ENCODE measurements around the gene PARD3.

Gene PARD3

GRCh38 chr10:34335960-34336690 is 479.0 kb downstream of the PARD3 start:
- no peaks in the 10 kb centered on the region for H3K36me3 Mint-ChIP-seq
- no peaks in the 10 kb centered on the region for H3K9me3 Mint-ChIP-seq (ENCODE audit: low read depth)
- no peak overlapping the region for H3K4me3 Mint-ChIP-seq
- peaks cover 4% of the 10 kb centered on the region for H3K4me1 Mint-ChIP-seq (ENCODE audit: low read depth)
- H3K27me3 Mint-ChIP-seq = no peaks in the 10 kb centered on the region
- no peak overlapping the region for H3K27ac Mint-ChIP-seq

GRCh38 chr10:34334908-34335307 is 480.2 kb downstream of the PARD3 start:
- no peak overlapping the region for H3K27ac Mint-ChIP-seq
- H3K27me3 Mint-ChIP-seq = no peaks in the 10 kb centered on the region
- no peaks in the 10 kb centered on the region for H3K4me1 Mint-ChIP-seq (ENCODE audit: low read depth)
- H3K4me3 Mint-ChIP-seq = no peak overlapping the region
- H3K36me3 Mint-ChIP-seq = no peaks in the 10 kb centered on the region
- no peaks in the 10 kb centered on the region for H3K9me3 Mint-ChIP-seq (ENCODE audit: low read depth)

GRCh38 chr10:34333513-34333912 is 481.6 kb downstream of the PARD3 start:
- Mint-ChIP-seq H3K9me3 (ENCODE audit: low read depth) (no peaks in the 10 kb centered on the region), H3K27ac (no peak overlapping the region), H3K4me3 (no peak overlapping the region), H3K4me1 (ENCODE audit: low read depth) (no peaks in the 10 kb centered on the region), H3K27me3 (no peaks in the 10 kb centered on the region), H3K36me3 (no peaks in the 10 kb centered on the region)

- Mint-ChIP-seq H3K27ac (no peak overlapping the region), H3K9me3 (ENCODE audit: low read depth) (no peaks in the 10 kb centered on the region), H3K4me1 (ENCODE audit: low read depth) (no peaks in the 10 kb centered on the region), H3K27me3 (no peaks in the 10 kb centered on the region), H3K36me3 (no peaks in the 10 kb centered on the region), H3K4me3 (no peak overlapping the region)
Measured at GRCh38 chr10:34327184-34327583, 487.9 kb downstream of the PARD3 start.

GRCh38 chr10:34323192-34323591 is 491.9 kb downstream of the PARD3 start:
- Mint-ChIP-seq H3K4me3 (no peak overlapping the region), H3K27me3 (no peaks in the 10 kb centered on the region), H3K9me3 (ENCODE audit: low read depth) (no peaks in the 10 kb centered on the region)

GRCh38 chr10:34320265-34320664 is 494.8 kb downstream of the PARD3 start:
- H3K27ac Mint-ChIP-seq = no peak overlapping the region

More at GRCh38 chr10:34323192-34323591, 491.9 kb downstream of the PARD3 start:
- Mint-ChIP-seq H3K27ac (no peak overlapping the region), H3K36me3 (no peaks in the 10 kb centered on the region), H3K4me1 (ENCODE audit: low read depth) (no peaks in the 10 kb centered on the region)

GRCh38 chr10:34319197-34319846 is 495.8 kb downstream of the PARD3 start:
- Mint-ChIP-seq H3K27ac (no peak overlapping the region), H3K4me1 (ENCODE audit: low read depth) (peaks cover 2% of the 10 kb centered on the region), H3K27me3 (no peaks in the 10 kb centered on the region), H3K9me3 (ENCODE audit: low read depth) (no peaks in the 10 kb centered on the region), H3K4me3 (no peak overlapping the region), H3K36me3 (no peaks in the 10 kb centered on the region)

More at GRCh38 chr10:34320265-34320664, 494.8 kb downstream of the PARD3 start:
- H3K4me3 Mint-ChIP-seq = no peak overlapping the region
- no peaks in the 10 kb centered on the region for H3K27me3 Mint-ChIP-seq
- no peaks in the 10 kb centered on the region for H3K9me3 Mint-ChIP-seq (ENCODE audit: low read depth)
- H3K36me3 Mint-ChIP-seq = no peaks in the 10 kb centered on the region
- no peaks in the 10 kb centered on the region for H3K4me1 Mint-ChIP-seq (ENCODE audit: low read depth)

- H3K4me3 Mint-ChIP-seq = no peak overlapping the region
Measured at GRCh38 chr10:34316154-34316553, 498.9 kb downstream of the PARD3 start.

GRCh38 chr10:34314457-34314856 is 500.6 kb downstream of the PARD3 start:
- Mint-ChIP-seq H3K27me3 (no peaks in the 10 kb centered on the region), H3K36me3 (no peaks in the 10 kb centered on the region), H3K4me3 (no peak overlapping the region), H3K4me1 (ENCODE audit: low read depth) (peaks cover 10% of the 10 kb centered on the region), H3K27ac (no peak overlapping the region), H3K9me3 (ENCODE audit: low read depth) (no peaks in the 10 kb centered on the region)

More at GRCh38 chr10:34316154-34316553, 498.9 kb downstream of the PARD3 start:
- Mint-ChIP-seq H3K36me3 (no peaks in the 10 kb centered on the region), H3K9me3 (ENCODE audit: low read depth) (no peaks in the 10 kb centered on the region), H3K27ac (no peak overlapping the region), H3K4me1 (ENCODE audit: low read depth) (peaks cover 10% of the 10 kb centered on the region), H3K27me3 (no peaks in the 10 kb centered on the region)

GRCh38 chr10:34313888-34314287 is 501.2 kb downstream of the PARD3 start:
- Mint-ChIP-seq H3K4me3 (no peak overlapping the region), H3K4me1 (ENCODE audit: low read depth) (peaks cover 10% of the 10 kb centered on the region), H3K9me3 (ENCODE audit: low read depth) (no peaks in the 10 kb centered on the region), H3K36me3 (no peaks in the 10 kb centered on the region), H3K27me3 (no peaks in the 10 kb centered on the region), H3K27ac (no peak overlapping the region)

- H3K4me3 Mint-ChIP-seq = no peak overlapping the region
- H3K36me3 Mint-ChIP-seq = no peaks in the 10 kb centered on the region
- no peak overlapping the region for H3K27ac Mint-ChIP-seq
Measured at GRCh38 chr10:34313353-34313752, 501.7 kb downstream of the PARD3 start.

GRCh38 chr10:34311679-34312078 is 503.4 kb downstream of the PARD3 start:
- Mint-ChIP-seq H3K27me3 (no peaks in the 10 kb centered on the region), H3K4me1 (ENCODE audit: low read depth) (peaks cover 10% of the 10 kb centered on the region), H3K27ac (no peak overlapping the region), H3K36me3 (no peaks in the 10 kb centered on the region), H3K9me3 (ENCODE audit: low read depth) (no peaks in the 10 kb centered on the region), H3K4me3 (no peak overlapping the region)

More at GRCh38 chr10:34313353-34313752, 501.7 kb downstream of the PARD3 start:
- H3K9me3 Mint-ChIP-seq (ENCODE audit: low read depth) = no peaks in the 10 kb centered on the region
- H3K27me3 Mint-ChIP-seq = no peaks in the 10 kb centered on the region
- H3K4me1 Mint-ChIP-seq (ENCODE audit: low read depth) = peaks cover 10% of the 10 kb centered on the region

- Mint-ChIP-seq H3K4me1 (ENCODE audit: low read depth) (peaks cover 10% of the 10 kb centered on the region), H3K4me3 (no peak overlapping the region), H3K9me3 (ENCODE audit: low read depth) (no peaks in the 10 kb centered on the region), H3K27ac (no peak overlapping the region), H3K27me3 (no peaks in the 10 kb centered on the region), H3K36me3 (no peaks in the 10 kb centered on the region)
Measured at GRCh38 chr10:34310234-34310633, 504.9 kb downstream of the PARD3 start.

- Mint-ChIP-seq H3K4me3 (no peak overlapping the region), H3K4me1 (ENCODE audit: low read depth) (no peaks in the 10 kb centered on the region), H3K36me3 (no peaks in the 10 kb centered on the region), H3K27ac (no peak overlapping the region), H3K27me3 (no peaks in the 10 kb centered on the region), H3K9me3 (ENCODE audit: low read depth) (no peaks in the 10 kb centered on the region)
Measured at GRCh38 chr10:34305189-34305588, 509.9 kb downstream of the PARD3 start.

GRCh38 chr10:34303022-34303421 is 512.1 kb downstream of the PARD3 start:
- no peaks in the 10 kb centered on the region for H3K4me1 Mint-ChIP-seq (ENCODE audit: low read depth)
- H3K9me3 Mint-ChIP-seq (ENCODE audit: low read depth) = no peaks in the 10 kb centered on the region
- H3K4me3 Mint-ChIP-seq = no peak overlapping the region
- H3K27me3 Mint-ChIP-seq = no peaks in the 10 kb centered on the region
- no peaks in the 10 kb centered on the region for H3K36me3 Mint-ChIP-seq
- no peak overlapping the region for H3K27ac Mint-ChIP-seq
